Neural progenitor cell (in vitro differentiated cells): ENCODE results near the gene MSH6. TPM values are rescaled to one million over a fixed set of nuclear protein-coding genes. Genes with fewer than 3 reads are reported as not detected.

Experiments used
- DNase-seq: peaks from one replicate; pipeline ENCODE4 v3.0.0-alpha.2; 2016; ENCODE audit warnings: low spot score
- H2AFZ ChIP-seq: fragments of 200-600 bp; sonication (generic); replicated peaks from 2 replicates; pipeline ENCODE4 v1.6.1; 2016; ENCODE audit warnings: antibody characterized with exemption
- H3F3A ChIP-seq: fragments of 200-600 bp; sonication (generic); 2 replicates; pipeline ENCODE4 v1.6.1; 2016; ENCODE audit warnings: antibody characterized with exemption, low read depth
- H3K27ac ChIP-seq: fragments of 200-600 bp; sonication (generic); 2 replicates; pipeline ENCODE4 v1.5.1; 2016; ENCODE audit warnings: mild to moderate bottlenecking
- H3K27me3 ChIP-seq: fragments of 200-600 bp; sonication (generic); 2 replicates; pipeline ENCODE4 v1.6.1; 2016; ENCODE audit warnings: mild to moderate bottlenecking, moderate library complexity
- H3K36me3 ChIP-seq: fragments of 200-600 bp; sonication (generic); 2 replicates; pipeline ENCODE4 v1.5.1; 2016
- H3K4me1 ChIP-seq: fragments of 200-600 bp; sonication (generic); 2 replicates; pipeline ENCODE4 v1.6.1; 2016; ENCODE audit warnings: mixed run types
- H3K4me2 ChIP-seq: fragments of 200-600 bp; sonication (generic); 2 replicates; pipeline ENCODE4 v1.6.1; 2016
- H3K4me3 ChIP-seq: fragments of 200-600 bp; sonication (generic); 2 replicates; pipeline ENCODE4 v1.5.1; 2016
- H3K79me2 ChIP-seq: fragments of 200-600 bp; sonication (generic); 2 replicates; pipeline ENCODE4 v1.6.1; 2016; ENCODE audit warnings: low read depth
- H3K9ac ChIP-seq: fragments of 200-600 bp; sonication (generic); 2 replicates; pipeline ENCODE4 v1.6.1; 2016
- H3K9me3 ChIP-seq: fragments of 200-600 bp; sonication (generic); 2 replicates; pipeline ENCODE4 v1.5.1; 2016; ENCODE audit warnings: low read depth
- H4K20me1 ChIP-seq: fragments of 200-600 bp; sonication (generic); 2 replicates; pipeline ENCODE4 v1.6.1; 2016; ENCODE audit warnings: low read depth
- H3K27ac Mint-ChIP-seq: 3 replicates; pipeline ENCODE4 v1.8.0; 2021; ENCODE audit warnings: mixed read lengths
- H3K27me3 Mint-ChIP-seq: 2 replicates; pipeline ENCODE4 v1.8.0; 2022; ENCODE audit warnings: low read depth, mild to moderate bottlenecking, inconsistent platforms, moderate library complexity, mixed read lengths; ENCODE audit not compliant: insufficient read depth
- H3K36me3 Mint-ChIP-seq: 3 replicates; pipeline ENCODE4 v1.8.0; 2021; ENCODE audit warnings: mixed read lengths
- H3K4me1 Mint-ChIP-seq: 3 replicates; pipeline ENCODE4 v1.8.0; 2021; ENCODE audit warnings: mixed read lengths
- H3K4me3 Mint-ChIP-seq: 3 replicates; pipeline ENCODE4 v1.8.0; 2021; ENCODE audit warnings: mild to moderate bottlenecking, moderate library complexity, mixed read lengths
- H3K9me3 Mint-ChIP-seq: 3 replicates; pipeline ENCODE4 v1.8.0; 2020; ENCODE audit warnings: mixed read lengths
- CTCF ChIP-seq: fragments of 200-600 bp; sonication (generic); IDR thresholded peaks from 2 replicates; pipeline ENCODE4 v1.5.1; 2017; ENCODE audit warnings: antibody characterized with exemption, mild to moderate bottlenecking
- EZH2 ChIP-seq: fragments of 200-600 bp; sonication (generic); IDR thresholded peaks from 2 replicates; pipeline ENCODE4 v1.6.1; 2017; ENCODE audit warnings: antibody characterized with exemption, mild to moderate bottlenecking, moderate library complexity
- EZH2phosphoT487 ChIP-seq: fragments of 200-600 bp; sonication (generic); IDR thresholded peaks from 2 replicates; pipeline ENCODE4 v1.6.1; 2017; ENCODE audit warnings: antibody characterized with exemption
- total RNA-seq: library from RNA; depleted of rRNA; stranded (reverse); fragments of >200 nt; gene quantifications from 2 replicates; pipeline ENCODE4 v1.2.3, GENCODE V29; 2015; ENCODE audit warnings: low replicate concordance

MSH6 gene
- total RNA-seq, 1 donor from 2014 or later, result 276 TPM

- peaks cover 33% of the 10 kb centered on the region for H4K20me1 ChIP-seq
- no peak overlapping the region for H3K4me3 Mint-ChIP-seq
- H3K27ac Mint-ChIP-seq, result no peak overlapping the region
- peaks cover 45% of the 10 kb centered on the region for H3K36me3 ChIP-seq
- peaks cover 97% of the 10 kb centered on the region for H3F3A ChIP-seq
- H3K4me3 ChIP-seq, result no peak overlapping the region
- peaks cover 3% of the 10 kb centered on the region for H3K27me3 Mint-ChIP-seq
- H3K4me2 ChIP-seq, result no peak overlapping the region
- H3K9me3 Mint-ChIP-seq, result no peaks in the 10 kb centered on the region
- peaks cover 37% of the 10 kb centered on the region for H3K36me3 Mint-ChIP-seq
- H2AFZ ChIP-seq, result no peak overlapping the region
- DNase-seq, result no peak
- H3K27ac ChIP-seq, result peak overlapping the region; percentile 19
- no peaks in the 10 kb centered on the region for H3K27me3 ChIP-seq
- H3K9me3 ChIP-seq, result no peaks in the 10 kb centered on the region
- no peaks in the 10 kb centered on the region for H3K79me2 ChIP-seq
- no peak overlapping the region for H3K9ac ChIP-seq
- no peaks in the 10 kb centered on the region for H3K4me1 ChIP-seq
- TF ChIP-seq CTCF (no peak), EZH2 (no peak), EZH2phosphoT487 (no peak)
- H3K4me1 Mint-ChIP-seq, result no peaks in the 10 kb centered on the region
Observed at GRCh38 chr2:47809903-47810302, 27.0 kb downstream of the MSH6 start.

DNA sequence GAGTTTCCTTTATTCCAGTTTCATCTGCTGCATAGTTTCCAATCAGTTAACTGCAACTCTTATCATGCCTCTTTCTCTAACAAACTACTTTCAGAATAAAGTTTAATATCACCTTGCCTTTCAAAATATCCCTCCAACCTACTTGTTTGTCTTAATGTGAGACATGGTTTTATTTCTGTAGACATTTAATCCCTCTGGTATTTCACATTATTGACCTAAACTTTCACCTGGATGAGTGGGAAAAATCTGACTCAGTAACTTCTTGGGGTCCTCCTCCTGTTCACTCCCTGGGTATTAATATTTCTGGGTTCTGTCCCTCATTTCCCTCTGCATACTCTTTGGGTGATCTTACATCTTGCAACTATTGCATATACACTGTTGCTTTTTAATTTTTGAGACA, 27.9 kb downstream of the MSH6 start:
- no peaks in the 10 kb centered on the region for H3K9me3 Mint-ChIP-seq
- no peak overlapping the region for H2AFZ ChIP-seq
- H3K27me3 ChIP-seq, result no peaks in the 10 kb centered on the region
- peaks cover 3% of the 10 kb centered on the region for H3K27me3 Mint-ChIP-seq
- H4K20me1 ChIP-seq, result peaks cover 26% of the 10 kb centered on the region
- H3K79me2 ChIP-seq, result no peaks in the 10 kb centered on the region
- no peaks in the 10 kb centered on the region for H3K9me3 ChIP-seq
- no peaks in the 10 kb centered on the region for H3K4me1 ChIP-seq
- H3K36me3 Mint-ChIP-seq, result peaks cover 40% of the 10 kb centered on the region
- peaks cover 38% of the 10 kb centered on the region for H3K36me3 ChIP-seq
- no peak overlapping the region for H3K9ac ChIP-seq
- TF ChIP-seq EZH2 (no peak), CTCF (no peak), EZH2phosphoT487 (no peak)
- no peak overlapping the region for H3K4me2 ChIP-seq
- no peak overlapping the region for H3K27ac Mint-ChIP-seq
- H3K4me3 Mint-ChIP-seq, result no peak overlapping the region
- H3K27ac ChIP-seq, result no peak overlapping the region
- H3K4me3 ChIP-seq, result no peak overlapping the region
- no peak for DNase-seq
- no peaks in the 10 kb centered on the region for H3K4me1 Mint-ChIP-seq
- peaks cover 88% of the 10 kb centered on the region for H3F3A ChIP-seq

DNA sequence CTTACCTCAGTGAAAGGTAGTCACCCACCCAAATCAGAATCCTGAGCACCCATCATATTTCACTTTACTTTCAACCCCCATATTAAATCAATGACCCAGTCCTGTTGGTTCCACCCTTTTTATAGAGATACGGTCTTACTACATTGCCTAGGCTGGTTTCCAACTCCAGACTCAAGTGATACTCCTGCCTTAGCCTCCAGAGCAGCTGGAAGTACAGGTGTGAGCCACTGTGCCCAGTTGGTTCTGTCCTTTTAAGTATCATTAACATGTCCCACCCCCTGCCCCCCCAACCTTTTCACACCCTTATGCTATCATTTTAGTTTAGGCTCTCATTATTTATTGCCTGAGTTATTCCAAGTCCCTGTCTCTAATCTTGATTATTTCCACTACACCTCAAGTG, 28.7 kb downstream of the MSH6 start:
- H3K9ac ChIP-seq, result no peak overlapping the region
- no peak for TF ChIP-seq EZH2phosphoT487
- TF ChIP-seq EZH2, result no peak
- TF ChIP-seq CTCF, result no peak
- Mint-ChIP-seq H3K9me3 (no peaks in the 10 kb centered on the region), H3K27ac (no peak overlapping the region), H3K27me3 (peaks cover 7% of the 10 kb centered on the region), H3K4me1 (no peaks in the 10 kb centered on the region), H3K36me3 (peaks cover 45% of the 10 kb centered on the region), H3K4me3 (no peak overlapping the region)
- H2AFZ ChIP-seq, result no peak overlapping the region
- H4K20me1 ChIP-seq, result peaks cover 20% of the 10 kb centered on the region
- H3K9me3 ChIP-seq, result no peaks in the 10 kb centered on the region
- no peak overlapping the region for H3K4me2 ChIP-seq
- no peak overlapping the region for H3K27ac ChIP-seq
- no peaks in the 10 kb centered on the region for H3K4me1 ChIP-seq
- peaks cover 80% of the 10 kb centered on the region for H3F3A ChIP-seq
- peaks cover 30% of the 10 kb centered on the region for H3K36me3 ChIP-seq
- DNase-seq, result no peak
- no peaks in the 10 kb centered on the region for H3K27me3 ChIP-seq
- H3K79me2 ChIP-seq, result no peaks in the 10 kb centered on the region
- H3K4me3 ChIP-seq, result no peak overlapping the region
